Transverse colon (tissue), 4 donors: ENCODE results near the gene PROSER3.

Experiments
- CTCF ChIP-seq, 5 experiments: fragments of 200-600 bp in 3 of 5; fragments of 450-650 bp in 2 of 5; sonication (generic) in 3 of 5; IDR thresholded peaks; 1 replicate in 2 of 5; 2 replicates in 3 of 5; pipeline ENCODE4 v1.5.1; 2016 to 2017; ENCODE audit warnings: antibody characterized with exemption in 5 of 5, inconsistent platforms in 3 of 5, mild to moderate bottlenecking in 2 of 5, moderate library complexity in 1 of 5
- EP300 ChIP-seq: sonication (generic); formaldehyde crosslinking; IDR thresholded peaks from one replicate; pipeline ENCODE4 v1.6.1; 2017; ENCODE audit warnings: antibody characterized with exemption, low read depth
- POLR2AphosphoS5 ChIP-seq, 3 donors: sonication (generic); formaldehyde crosslinking; IDR thresholded peaks; one replicate each; pipeline ENCODE4 v1.6.1; 2016; ENCODE audit warnings: antibody characterized with exemption in 3 of 3

- TF ChIP-seq CTCF (IDR thresholded peaks at IDR 0.05) (no peak), EP300 (no peak), POLR2AphosphoS5 (IDR thresholded peaks at IDR 0.05) (no peak)
Observed at GRCh38 chr19:35805526-35806102, 47.6 kb downstream of the PROSER3 start.
